NCI-H748 (cell line): ENCODE measurements around the gene RAD9B.
"Not testable (repeated sequence)": the region's sequence is repeated elsewhere in the genome, so short reads cannot be mapped to it uniquely, and the experiment has no call there.

Source experiments
- DNase-seq: peaks from one replicate; lab custom pipeline; 2025; ENCODE audit not compliant: unreplicated experiment; lab: John Stamatoyannopoulos, UW

The RAD9B gene

DNA sequence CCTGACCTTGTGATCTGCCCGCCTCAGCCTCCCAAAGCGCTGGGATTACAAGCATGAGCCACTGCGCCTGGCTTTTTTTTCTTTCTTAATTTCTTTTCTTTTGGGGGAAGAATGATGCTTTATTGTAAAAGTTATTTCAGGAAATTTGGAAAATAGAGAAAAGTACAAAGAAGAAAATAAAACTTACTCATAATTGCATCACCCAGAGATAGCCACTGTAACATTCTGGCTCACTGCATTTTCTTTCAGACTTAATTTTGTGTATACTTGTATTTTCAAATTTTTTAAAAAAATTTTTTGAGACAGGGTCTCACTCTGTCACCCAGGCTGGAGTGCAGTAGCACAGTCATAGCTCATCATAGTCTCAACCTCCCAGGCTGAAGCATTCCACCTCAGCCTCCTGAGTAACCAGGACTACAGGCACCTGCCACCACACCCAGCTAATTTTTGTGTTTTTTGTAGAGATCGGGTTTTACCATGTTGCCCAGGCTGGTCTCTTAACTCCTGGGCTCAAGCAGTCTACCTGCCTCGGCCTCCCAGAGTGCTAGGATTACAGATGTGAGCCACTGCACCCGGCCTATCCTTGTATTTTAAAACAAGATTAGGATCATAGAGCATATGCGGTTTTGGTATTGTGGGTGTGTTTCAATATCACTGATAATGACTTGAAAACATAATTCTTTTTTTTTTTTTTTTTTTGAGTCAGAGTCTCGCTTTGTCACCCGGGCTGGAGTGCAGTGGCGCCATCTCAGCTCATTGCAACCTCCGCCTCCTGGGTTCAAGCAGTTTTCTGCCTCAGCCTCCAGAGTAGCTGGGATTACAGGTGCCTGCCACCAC, 19.0 kb downstream of the RAD9B start:
- not testable (repeated sequence) for DNase-seq

DNA sequence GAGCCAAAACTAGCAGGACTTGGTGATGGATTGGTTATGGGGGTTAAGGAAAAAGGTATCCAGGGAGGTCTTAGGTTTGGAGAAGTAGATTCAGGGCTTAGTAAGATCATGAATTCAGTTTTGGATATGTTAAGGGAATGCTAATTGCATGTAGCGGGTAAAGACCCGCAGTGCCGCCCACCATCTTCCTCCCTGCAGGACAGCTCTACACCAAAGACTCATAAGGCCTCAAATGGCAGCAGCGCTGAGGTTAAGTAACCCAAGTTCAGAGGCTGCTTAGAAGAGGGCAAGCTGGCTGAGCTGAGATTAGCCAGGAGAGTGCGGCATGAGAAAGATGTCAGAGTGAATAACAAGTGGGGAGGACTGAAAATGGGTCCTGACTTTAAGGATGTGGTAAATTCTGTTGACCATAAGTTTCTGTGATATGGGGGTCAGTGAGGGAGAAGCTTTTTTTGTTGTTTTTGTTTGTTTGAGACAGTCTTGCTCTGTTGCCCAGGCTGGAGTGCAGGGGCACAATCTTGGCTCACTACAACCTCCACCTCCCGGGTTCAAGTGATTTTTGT, 26.2 kb downstream of the RAD9B start:
- DNase-seq, result no peak

DNA sequence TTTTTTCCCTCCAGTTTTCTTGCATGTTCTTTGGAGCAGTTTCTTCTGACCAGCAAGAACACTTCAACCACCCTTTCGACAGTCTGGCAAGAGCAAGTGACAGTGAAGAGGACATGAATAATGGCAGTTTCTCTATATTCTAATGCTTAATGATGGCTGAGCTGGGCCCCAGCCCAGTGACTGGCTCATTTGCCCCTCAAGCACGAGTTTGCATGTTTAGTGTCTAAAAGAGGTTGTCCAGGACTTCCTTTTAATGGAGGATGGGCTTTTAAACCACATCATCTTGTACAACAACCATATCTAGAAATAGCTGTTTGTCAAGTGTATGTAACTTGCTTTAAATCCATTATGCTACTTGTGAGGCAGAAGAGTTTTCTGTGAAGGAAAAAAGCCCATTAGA, 28.4 kb downstream of the RAD9B start:
- DNase-seq, result no peak

DNA sequence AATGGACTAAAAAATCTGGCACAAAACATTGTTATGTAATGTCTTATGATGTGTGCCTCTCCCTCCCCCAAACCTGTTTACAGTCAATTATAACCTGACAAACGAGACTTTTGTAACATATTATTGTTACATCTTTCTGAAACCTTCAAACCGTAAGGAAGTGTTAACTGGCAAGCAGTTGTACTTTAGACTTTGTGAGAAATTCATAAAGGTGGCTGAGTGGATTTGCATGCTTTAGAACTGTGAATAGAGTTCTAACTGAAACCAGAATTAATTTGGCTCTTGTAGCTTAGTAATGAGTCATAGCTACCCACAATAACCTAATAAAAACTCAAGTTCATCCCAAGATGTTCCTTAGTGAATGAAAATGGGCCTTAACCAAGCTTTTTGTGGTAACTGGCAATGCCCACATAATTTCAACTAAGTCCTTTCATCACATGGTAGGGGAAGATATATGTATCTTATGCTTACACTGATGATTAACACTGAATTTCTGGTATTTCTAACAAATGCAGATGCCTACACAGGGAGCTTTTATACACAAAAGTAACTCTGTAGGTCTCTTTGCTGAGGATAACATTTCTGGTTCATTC, 29.7 kb downstream of the RAD9B start:
- no peak for DNase-seq

DNA sequence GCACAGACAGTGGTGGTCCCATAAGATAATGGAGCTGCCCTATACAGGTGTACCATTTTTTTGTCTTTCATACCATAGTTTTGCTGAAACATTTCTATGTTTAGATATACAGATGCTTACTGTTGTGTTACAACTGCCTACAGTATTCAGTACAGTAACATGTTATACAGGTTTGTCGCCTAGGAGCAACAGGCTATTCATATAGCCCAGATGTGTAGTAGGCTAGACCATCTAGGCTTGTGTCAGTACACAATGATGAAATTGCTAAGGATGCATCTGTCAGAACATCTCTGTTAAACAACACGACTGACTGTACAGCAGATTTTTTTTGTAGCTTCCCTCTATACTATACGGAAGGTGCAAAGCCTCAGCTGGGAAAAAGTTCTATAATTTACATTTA, 30.5 kb downstream of the RAD9B start:
- DNase-seq, result no peak

DNA sequence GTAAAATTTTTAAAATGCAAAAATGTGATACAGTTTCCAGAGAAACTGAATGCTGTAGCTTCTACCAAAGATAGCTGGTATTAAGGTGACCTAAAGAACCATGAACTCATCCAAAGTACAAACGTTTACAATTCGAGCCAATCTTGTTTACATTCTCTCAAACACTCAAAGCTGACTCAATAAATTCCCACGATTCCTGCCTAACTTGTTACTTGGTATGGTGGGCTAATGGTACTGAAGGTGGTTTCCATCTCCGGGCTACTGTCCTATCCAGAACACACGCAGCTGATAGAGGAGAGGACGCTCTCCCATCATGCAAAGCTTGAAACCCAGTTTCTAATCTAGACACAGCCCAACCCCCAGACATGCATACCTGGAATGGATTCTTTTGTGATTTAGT, 31.5 kb downstream of the RAD9B start:
- no peak for DNase-seq

DNA sequence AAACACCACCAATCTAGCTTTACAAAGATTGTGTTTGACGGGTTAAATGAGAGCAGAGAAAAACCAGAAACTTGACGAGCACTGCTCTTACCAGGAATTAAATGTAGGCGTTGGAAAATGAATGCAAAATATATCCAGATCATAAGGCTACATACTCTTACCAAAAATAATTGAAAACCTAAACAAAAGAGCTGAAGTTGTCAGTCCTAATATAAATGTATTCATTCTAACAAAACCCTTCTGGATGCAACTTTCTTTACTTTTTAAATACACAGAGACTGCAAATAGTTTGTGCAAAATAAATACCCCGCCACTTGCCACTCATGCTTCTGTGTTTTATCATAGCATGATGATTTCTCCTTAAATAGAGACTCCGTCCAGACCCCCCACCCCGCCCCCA, 32.7 kb downstream of the RAD9B start:
- no peak for DNase-seq

DNA sequence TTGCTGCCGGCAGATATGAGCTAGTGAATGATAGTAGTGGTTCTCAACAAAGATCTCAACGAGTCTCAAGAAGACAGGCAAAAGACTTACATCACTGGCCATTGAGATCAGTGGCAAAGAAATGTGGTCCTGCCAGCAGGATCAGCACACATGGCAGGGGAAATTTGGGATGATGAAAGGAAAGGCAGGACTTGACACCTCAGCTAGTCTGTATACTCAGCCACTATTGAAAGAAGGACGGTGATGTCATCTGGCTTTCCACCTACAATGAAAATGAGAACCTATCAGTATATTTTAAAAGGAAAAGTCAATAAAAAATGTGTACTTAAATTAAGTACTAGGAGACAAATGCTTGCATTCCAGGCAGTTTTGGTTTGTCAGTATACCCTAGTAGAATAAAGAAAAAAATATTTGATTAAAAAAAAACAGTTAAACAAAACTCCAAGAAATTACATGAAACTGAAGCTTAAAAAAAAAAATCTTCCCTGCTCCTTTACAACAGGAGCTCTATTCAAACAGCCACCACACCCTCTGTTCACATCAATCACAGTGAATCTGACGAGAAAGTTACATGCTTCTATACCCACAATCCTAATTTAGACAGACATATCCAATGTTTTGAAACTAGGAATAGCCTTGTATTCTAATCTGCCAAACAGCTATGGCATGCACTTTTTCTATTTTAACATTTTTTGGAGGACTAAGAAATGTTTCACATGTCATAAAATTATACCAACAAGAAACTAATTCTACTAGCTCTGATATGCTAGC, 34.9 kb downstream of the RAD9B start:
- no peak for DNase-seq

DNA sequence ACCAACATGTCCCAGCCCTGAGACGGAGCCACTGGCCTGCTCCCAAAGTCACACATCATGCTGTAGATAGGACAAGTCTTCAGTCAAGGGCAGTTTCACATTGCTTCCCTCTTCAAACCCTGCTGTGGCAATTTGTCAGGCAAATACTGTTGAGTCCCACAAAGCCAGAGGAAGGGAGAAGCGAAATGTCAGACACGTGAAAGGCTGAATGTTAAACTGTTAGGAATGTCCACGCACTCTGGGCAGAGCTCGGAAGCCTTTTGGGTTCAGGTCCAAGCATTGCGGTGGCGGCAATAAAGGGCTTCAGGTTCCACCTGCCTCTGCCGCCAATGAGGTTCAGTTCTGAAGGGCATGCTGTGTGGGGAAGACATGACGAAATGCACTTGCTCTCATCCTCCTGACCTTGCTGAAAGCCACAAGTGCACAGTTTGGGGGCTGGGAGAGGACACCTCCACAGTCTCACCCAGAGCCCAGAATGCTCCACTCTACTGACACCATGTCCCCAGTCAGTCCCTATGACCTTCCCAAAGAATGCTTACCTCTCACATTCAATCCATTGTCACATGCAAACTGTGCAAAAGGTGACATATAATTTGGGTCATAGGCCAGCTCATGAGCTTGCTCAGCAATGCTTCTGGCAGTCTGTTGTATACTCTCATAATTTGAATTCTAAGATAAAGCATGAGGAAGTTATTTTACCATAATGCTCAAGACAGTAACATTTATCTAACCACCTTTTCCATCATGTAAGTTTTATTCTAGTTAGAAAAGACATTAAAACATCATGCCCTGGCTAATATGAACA, 35.7 kb downstream of the RAD9B start:
- DNase-seq, result no peak

DNA sequence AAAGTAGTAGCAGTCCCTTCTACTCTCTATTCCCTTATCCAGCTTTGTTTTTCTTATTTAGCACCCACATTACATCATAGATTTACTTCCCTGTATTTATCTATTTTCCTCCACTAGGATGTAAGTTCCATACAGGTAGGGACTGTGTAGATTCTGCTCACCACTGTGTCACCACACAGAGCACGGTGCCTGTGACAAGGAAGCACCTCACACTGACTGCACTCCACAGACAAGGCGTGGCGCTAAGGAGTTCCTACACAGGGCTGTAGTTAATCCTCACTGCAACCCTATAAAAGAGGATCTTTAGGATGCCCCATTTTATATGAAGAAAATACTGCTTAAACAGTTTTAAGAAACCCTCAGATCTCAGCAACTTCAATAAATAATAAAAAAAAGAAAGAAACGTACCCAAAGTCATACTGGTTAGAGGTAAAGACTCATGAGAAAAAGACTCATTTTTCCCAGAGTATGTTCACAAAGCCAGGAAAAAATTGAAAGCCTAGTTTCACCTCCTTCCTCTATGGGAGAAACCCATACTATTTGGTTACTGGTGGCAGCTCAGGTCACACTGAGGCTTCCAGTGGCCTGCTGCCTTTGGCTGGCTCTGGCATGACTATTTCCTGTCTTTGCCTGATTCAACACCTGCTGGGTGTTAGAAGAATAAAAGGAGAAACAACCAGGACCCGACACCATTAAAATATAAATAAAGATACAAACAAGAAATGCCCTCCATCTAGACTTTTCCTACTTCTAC, 36.9 kb downstream of the RAD9B start:
- no peak for DNase-seq

DNA sequence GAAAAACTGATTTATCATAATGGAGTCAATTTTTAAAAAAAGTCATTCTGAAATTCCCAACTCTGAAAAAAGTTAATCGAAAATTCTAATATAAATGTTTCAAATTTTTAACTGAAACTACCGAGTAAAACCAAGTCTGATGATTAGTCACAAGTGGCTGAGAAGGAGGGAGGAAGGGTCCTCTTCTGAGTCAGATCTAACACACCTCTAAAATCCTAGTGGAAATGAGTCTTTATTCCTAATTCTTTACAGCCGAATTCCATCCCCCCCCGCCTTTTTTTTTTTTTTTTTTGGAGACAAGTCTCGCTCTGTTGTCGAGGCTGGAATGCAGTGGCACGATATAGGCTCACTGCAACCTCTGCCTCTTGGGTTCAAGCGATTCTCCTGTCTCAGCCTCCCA, 37.9 kb downstream of the RAD9B start:
- DNase-seq, result no peak

DNA sequence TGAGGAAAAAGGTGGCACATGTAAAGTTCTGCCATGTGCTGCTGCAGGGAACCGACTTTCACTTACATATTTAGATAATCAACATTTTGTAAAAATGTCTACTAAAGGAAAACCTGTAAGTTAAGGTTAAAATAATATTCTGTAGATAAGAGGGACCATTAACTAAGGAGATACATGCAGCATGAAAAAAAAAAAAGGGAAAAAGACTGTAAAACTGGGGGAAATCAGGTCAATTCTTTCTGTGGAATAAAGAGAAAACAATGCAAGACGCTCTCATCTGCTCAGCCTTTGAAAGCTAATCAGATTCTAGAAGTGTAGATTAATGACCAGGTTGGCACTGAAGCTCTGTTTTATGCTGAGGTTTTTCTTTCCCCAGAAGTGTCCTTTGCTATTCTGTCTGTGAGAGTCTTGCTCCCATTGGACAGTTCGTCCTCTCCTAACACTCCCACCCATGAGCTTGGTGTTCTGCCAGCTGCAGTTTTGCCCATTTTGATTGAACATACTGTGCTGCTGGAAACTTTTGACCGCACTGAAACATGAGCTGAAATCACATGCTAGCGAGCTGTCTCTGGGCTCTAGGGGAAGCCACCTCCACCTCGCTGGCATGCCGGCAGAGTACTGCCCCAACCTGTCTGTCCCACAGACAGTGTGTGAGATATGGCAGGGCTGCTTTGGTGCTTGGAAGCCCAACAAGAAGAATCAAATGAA, 41.3 kb downstream of the RAD9B start:
- DNase-seq, result no peak

DNA sequence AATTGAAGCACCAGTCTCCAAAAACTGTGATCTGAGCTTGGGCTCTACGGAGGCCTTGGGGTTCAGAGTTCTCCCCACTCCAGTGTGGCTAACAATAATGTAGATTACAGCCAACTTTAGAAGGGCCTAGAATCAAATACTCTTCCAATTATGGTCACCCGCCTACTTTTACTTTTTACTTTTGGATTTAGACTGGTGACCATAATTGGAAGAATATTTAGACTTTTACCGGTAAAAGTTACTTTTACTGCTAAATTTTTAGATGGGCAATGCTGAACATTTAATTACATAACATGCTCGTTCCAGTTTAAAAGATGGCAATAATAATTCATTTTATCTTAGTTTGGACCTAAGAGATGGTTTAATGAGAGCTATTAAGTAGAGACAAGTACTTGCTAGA, 41.8 kb downstream of the RAD9B start:
- DNase-seq, result no peak

DNA sequence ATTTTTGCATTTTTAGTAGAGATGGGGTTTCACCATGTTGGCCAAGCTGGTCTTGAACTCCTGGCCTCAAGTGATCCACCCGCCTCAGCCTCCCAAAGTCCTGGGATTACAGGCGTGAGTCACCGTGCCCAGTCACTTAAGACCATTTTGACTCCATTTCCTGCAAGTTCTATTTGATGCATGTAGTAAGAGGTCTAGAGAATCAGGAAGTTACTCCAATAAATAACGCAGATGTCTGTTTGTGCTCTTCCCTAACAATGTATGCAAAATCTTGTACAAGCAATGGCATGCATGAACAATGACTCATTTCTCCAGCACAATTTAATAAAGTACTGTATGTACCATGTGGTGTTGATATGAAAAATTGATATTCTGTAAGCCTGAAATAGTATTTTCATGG, 43.1 kb downstream of the RAD9B start:
- DNase-seq, result not testable (repeated sequence)

DNA sequence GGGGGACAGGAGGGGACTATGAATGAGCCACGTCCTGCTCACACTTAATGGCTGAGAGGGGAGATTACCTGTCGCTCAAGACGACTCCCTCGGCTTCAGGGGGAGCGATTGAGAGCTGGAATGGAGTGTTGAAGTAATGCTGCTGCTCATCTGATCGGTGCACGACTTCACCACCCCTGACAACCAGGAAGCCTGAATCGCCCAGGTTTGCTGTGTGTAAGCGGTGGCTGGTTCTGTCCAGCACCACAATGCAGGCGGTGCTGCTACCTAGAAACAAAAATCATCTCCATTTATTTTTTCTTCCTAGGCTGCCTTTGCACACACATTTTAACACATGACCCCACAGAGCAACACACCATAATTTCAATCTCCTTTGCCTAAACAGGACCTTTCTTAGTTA, 43.7 kb downstream of the RAD9B start:
- no peak for DNase-seq

DNA sequence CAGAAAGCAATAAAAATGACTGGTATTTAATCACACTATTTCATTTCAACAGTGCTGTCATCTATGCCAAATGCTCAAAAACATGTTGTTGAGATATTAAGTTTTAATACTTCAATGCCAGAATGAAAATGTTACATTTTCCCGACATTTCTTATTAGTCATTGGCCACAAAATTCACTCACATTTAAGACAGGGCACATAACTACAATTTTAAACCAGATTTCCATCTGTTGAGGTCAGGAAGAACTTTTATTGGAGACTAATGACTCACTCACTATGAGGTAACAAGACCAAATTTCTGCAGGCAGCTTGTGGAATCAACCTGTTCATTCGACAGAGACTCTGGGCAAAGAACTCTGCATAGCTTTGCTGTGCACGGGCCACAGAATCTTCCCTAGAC, 44.2 kb downstream of the RAD9B start:
- DNase-seq, result no peak

DNA sequence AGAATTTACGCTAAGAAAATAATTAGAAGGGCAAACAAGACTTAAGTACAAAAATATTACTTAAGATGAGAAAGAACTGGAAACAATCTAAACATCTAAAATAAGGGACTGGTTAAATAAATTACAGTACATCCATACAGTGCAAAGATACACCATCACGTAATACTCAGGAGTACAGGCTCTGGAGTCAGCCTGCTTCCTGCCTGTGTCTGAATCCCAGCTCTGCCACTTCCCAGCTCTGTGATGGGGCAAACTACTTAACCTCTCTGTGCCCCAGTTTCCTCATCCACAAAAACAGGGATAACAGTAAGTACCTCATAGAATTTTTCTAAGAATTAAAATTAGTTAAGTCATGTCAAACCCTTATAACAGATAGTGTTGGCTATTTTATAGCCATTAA, 45.0 kb downstream of the RAD9B start:
- DNase-seq, result no peak

DNA sequence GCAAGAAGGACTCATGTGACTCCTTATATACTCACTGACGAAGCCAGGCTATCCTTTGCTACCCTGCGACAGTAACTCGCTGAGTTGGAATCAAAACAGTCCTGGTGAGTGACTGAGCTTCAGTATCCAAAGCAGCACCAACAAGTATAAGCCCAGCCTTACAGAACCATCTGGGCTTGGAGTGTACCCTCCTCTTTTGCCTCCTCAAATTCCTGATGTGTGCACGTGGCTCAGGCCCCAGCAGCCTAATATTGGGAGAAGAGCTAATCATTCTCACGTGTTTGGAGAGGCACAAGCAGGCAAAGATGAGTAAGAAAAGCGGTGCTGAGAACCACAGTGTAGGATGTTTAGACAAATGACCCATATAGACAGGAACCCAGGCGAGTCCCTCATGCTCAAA, 46.5 kb downstream of the RAD9B start:
- no peak for DNase-seq

DNA sequence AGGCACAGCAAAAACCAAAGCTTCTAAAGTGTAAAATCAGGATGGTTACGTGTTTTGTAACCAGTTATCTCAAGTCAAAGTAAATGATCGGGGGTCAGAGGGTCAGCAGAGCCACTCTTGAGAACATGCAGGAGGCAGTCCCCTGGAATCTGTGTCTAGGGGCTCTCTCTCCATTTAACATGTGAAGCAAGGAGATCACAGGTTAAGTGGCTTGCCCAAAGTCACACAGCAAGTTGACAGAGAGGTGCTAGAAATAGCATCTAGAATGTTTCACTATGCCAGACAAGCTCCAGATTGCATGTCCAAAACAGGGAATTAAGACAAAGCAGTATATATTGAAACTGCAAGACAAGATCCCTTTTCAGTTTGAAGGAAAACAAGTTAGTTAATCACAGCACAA, 47.6 kb downstream of the RAD9B start:
- no peak for DNase-seq

DNA sequence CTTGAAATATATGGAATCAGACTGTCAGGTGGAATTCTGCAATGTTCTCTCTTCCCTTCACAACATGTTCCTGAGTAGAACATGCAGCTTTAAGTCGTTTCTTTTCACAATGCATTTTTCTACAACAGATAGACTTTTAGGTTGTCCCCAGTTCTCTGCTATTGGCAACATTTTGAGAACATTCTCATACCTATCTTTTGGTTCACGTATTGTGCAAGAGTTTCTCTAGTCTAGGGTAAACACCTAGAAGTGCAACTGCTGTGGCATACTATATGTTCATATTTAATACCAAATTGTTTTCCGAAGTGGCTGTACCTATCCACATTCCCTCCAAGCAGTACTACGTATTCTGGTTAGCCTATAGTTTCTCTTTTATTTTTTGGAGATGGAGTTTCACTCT, 48.9 kb downstream of the RAD9B start:
- DNase-seq, result no peak
